HepG2 (cell line): ENCODE data around the gene IL21R.

Source experiments
- FOSL2 ChIP-seq: sonication (generic); formaldehyde crosslinking; IDR thresholded peaks from 2 replicates; pipeline ENCODE4 v1.4.0; 2020; ENCODE audit warnings: missing genetic modification reagents
- KDM1A ChIP-seq: IDR thresholded peaks from 2 replicates; pipeline ENCODE4 v1.6.1; 2016; ENCODE audit warnings: missing compliant biosample characterization
- RFX3 ChIP-seq: IDR thresholded peaks from 2 replicates; pipeline ENCODE4 v1.6.1; 2016; ENCODE audit warnings: missing biosample characterization, missing genetic modification reagents
- ZFX ChIP-seq: sonication (generic); formaldehyde crosslinking; IDR thresholded peaks from 2 replicates; pipeline ENCODE4 v1.4.0; 2020; ENCODE audit warnings: mild to moderate bottlenecking, low read depth, missing genetic modification reagents, moderate library complexity
- ZKSCAN5 ChIP-seq: sonication (generic); formaldehyde crosslinking; IDR thresholded peaks from 2 replicates; pipeline ENCODE4 v1.5.1; 2020; ENCODE audit warnings: mild to moderate bottlenecking, missing genetic modification reagents
- ZNF660 ChIP-seq: sonication (generic); formaldehyde crosslinking; IDR thresholded peaks from 2 replicates; pipeline ENCODE4 v1.5.1; 2020; ENCODE audit warnings: mild to moderate bottlenecking, low read depth, missing genetic modification reagents, borderline replicate concordance
- TF ChIP-seq, protein P1 (sequence below): sonication (generic); formaldehyde crosslinking; IDR thresholded peaks from 2 replicates; pipeline ENCODE4 v1.4.0; 2020; ENCODE audit warnings: missing genetic modification reagents, borderline replicate concordance
- TF ChIP-seq, protein P2 (sequence below): sonication (generic); formaldehyde crosslinking; IDR thresholded peaks from 2 replicates; pipeline ENCODE4 v1.5.0; 2020; ENCODE audit warnings: mild to moderate bottlenecking, missing genetic modification reagents, moderate library complexity
- TF ChIP-seq, protein P3 (sequence below), 2 experiments: sonication (generic) in 1 of 2; formaldehyde crosslinking in 1 of 2; IDR thresholded peaks; 2 replicates each; pipeline versions ENCODE4 v1.6.1 to v1.9.0; 2014 to 2022; ENCODE audit warnings: antibody characterized with exemption in 1 of 2, borderline replicate concordance in 1 of 2, inconsistent platforms in 1 of 2, low read depth in 1 of 2, missing genetic modification reagents in 1 of 2
- TF ChIP-seq, protein P4 (sequence below): sonication (generic); formaldehyde crosslinking; IDR thresholded peaks from 2 replicates; pipeline ENCODE4 v1.5.0; 2020; ENCODE audit warnings: missing genetic modification reagents

DNA sequence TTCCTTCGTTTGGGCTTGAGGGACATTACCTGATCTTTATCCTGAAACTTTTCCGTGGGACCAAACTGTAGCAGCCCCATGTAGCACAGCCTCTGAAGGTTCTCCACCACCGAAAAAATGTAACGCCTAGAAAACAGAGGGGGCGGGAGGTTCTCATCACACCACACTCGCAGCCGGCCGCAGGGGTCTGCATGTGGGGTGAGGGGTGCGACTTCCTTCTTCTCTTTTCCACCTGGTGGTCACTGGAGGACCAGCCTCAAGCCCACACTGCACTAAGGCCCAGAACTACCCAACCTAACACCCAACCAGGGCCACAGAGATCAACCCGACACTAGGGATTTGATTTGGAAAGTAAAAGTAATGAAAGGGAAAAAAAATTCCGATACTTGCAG is 90.6 kb downstream of the IL21R start:
- TF ChIP-seq ZNF660: no peak
- no peak for TF ChIP-seq KDM1A
- TF ChIP-seq, protein P1, sequence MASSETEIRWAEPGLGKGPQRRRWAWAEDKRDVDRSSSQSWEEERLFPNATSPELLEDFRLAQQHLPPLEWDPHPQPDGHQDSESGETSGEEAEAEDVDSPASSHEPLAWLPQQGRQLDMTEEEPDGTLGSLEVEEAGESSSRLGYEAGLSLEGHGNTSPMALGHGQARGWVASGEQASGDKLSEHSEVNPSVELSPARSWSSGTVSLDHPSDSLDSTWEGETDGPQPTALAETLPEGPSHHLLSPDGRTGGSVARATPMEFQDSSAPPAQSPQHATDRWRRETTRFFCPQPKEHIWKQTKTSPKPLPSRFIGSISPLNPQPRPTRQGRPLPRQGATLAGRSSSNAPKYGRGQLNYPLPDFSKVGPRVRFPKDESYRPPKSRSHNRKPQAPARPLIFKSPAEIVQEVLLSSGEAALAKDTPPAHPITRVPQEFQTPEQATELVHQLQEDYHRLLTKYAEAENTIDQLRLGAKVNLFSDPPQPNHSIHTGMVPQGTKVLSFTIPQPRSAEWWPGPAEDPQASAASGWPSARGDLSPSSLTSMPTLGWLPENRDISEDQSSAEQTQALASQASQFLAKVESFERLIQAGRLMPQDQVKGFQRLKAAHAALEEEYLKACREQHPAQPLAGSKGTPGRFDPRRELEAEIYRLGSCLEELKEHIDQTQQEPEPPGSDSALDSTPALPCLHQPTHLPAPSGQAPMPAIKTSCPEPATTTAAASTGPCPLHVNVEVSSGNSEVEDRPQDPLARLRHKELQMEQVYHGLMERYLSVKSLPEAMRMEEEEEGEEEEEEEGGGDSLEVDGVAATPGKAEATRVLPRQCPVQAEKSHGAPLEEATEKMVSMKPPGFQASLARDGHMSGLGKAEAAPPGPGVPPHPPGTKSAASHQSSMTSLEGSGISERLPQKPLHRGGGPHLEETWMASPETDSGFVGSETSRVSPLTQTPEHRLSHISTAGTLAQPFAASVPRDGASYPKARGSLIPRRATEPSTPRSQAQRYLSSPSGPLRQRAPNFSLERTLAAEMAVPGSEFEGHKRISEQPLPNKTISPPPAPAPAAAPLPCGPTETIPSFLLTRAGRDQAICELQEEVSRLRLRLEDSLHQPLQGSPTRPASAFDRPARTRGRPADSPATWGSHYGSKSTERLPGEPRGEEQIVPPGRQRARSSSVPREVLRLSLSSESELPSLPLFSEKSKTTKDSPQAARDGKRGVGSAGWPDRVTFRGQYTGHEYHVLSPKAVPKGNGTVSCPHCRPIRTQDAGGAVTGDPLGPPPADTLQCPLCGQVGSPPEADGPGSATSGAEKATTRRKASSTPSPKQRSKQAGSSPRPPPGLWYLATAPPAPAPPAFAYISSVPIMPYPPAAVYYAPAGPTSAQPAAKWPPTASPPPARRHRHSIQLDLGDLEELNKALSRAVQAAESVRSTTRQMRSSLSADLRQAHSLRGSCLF (CRISPR knock-in tag): no peak
- TF ChIP-seq, protein P2, sequence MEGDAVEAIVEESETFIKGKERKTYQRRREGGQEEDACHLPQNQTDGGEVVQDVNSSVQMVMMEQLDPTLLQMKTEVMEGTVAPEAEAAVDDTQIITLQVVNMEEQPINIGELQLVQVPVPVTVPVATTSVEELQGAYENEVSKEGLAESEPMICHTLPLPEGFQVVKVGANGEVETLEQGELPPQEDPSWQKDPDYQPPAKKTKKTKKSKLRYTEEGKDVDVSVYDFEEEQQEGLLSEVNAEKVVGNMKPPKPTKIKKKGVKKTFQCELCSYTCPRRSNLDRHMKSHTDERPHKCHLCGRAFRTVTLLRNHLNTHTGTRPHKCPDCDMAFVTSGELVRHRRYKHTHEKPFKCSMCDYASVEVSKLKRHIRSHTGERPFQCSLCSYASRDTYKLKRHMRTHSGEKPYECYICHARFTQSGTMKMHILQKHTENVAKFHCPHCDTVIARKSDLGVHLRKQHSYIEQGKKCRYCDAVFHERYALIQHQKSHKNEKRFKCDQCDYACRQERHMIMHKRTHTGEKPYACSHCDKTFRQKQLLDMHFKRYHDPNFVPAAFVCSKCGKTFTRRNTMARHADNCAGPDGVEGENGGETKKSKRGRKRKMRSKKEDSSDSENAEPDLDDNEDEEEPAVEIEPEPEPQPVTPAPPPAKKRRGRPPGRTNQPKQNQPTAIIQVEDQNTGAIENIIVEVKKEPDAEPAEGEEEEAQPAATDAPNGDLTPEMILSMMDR (CRISPR knock-in tag): no peak
- no peak for TF ChIP-seq ZKSCAN5 (CRISPR knock-in tag)
- TF ChIP-seq, protein P3, sequence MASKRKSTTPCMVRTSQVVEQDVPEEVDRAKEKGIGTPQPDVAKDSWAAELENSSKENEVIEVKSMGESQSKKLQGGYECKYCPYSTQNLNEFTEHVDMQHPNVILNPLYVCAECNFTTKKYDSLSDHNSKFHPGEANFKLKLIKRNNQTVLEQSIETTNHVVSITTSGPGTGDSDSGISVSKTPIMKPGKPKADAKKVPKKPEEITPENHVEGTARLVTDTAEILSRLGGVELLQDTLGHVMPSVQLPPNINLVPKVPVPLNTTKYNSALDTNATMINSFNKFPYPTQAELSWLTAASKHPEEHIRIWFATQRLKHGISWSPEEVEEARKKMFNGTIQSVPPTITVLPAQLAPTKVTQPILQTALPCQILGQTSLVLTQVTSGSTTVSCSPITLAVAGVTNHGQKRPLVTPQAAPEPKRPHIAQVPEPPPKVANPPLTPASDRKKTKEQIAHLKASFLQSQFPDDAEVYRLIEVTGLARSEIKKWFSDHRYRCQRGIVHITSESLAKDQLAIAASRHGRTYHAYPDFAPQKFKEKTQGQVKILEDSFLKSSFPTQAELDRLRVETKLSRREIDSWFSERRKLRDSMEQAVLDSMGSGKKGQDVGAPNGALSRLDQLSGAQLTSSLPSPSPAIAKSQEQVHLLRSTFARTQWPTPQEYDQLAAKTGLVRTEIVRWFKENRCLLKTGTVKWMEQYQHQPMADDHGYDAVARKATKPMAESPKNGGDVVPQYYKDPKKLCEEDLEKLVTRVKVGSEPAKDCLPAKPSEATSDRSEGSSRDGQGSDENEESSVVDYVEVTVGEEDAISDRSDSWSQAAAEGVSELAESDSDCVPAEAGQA (IDR thresholded peaks at IDR 0.05; ENCODE audit: low read depth): no peak
- TF ChIP-seq, protein P3 (CRISPR knock-in tag; IDR thresholded peaks at IDR 0.05; ENCODE audit: borderline replicate concordance): no peak
- no peak for TF ChIP-seq ZFX
- no peak for TF ChIP-seq FOSL2 (CRISPR knock-in tag)
- TF ChIP-seq, protein P4, sequence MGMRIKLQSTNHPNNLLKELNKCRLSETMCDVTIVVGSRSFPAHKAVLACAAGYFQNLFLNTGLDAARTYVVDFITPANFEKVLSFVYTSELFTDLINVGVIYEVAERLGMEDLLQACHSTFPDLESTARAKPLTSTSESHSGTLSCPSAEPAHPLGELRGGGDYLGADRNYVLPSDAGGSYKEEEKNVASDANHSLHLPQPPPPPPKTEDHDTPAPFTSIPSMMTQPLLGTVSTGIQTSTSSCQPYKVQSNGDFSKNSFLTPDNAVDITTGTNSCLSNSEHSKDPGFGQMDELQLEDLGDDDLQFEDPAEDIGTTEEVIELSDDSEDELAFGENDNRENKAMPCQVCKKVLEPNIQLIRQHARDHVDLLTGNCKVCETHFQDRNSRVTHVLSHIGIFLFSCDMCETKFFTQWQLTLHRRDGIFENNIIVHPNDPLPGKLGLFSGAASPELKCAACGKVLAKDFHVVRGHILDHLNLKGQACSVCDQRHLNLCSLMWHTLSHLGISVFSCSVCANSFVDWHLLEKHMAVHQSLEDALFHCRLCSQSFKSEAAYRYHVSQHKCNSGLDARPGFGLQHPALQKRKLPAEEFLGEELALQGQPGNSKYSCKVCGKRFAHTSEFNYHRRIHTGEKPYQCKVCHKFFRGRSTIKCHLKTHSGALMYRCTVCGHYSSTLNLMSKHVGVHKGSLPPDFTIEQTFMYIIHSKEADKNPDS: no peak
- TF ChIP-seq RFX3 (CRISPR knock-in tag): no peak
